ENCODE data around the gene PLGRKT.
"Not testable (repeated sequence)": the region's sequence is repeated elsewhere in the genome, so short reads cannot be mapped to it uniquely, and the experiment has no call there.

The PLGRKT gene, protein sequence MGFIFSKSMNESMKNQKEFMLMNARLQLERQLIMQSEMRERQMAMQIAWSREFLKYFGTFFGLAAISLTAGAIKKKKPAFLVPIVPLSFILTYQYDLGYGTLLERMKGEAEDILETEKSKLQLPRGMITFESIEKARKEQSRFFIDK

DNA sequence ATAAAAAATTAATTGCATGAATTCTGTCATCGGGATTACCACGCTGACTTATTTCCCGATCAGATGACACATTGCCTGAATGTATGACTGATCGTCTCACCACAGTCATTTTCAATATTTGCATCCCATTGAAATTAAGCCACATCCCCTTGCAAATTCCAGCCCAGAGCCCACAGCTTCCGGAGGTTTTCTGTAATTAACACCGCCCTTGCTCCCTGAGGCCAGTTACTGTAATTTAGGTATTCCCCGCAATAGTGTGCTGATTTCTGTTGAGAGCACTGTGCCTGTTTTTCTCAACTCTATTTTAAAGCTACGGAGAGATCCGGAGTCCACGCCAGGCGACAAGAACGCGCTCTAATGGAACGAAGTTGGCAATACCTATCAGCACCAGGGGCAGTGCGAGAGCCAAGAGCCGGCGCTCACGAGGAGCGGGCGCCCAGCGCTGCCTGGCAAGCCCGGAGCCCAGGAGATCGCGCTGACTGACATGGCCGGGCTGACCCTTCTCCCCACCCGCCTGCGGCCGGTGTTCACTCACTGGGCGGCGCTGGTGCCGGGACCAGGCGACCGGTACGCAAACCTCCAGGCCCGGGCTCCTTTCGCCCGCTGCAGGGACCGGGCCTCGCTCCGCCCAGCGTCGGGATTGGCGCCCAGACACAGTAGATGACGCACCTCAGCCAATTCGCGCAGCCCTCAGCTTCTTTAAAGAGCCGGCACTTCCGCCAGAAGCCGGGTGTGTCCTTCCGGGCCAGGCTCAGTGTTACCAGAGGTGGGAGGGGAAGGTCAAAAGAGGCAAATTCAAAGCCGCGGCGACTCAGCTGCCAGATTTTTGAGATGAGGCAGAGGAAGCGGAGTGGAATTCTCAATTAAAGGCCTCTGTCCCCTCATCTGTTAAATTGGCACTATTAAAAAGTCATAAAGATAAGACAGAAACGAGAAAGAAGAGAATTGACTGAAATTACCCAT lies at the start of gene PLGRKT:
PLGRKT (minus strand) TSS at position 672 of the 963 bp plus-strand sequence. CDS start 5,948 bp downstream, outside the sequence.
- peak; percentile 97 to 98 for DNase-seq

DNA sequence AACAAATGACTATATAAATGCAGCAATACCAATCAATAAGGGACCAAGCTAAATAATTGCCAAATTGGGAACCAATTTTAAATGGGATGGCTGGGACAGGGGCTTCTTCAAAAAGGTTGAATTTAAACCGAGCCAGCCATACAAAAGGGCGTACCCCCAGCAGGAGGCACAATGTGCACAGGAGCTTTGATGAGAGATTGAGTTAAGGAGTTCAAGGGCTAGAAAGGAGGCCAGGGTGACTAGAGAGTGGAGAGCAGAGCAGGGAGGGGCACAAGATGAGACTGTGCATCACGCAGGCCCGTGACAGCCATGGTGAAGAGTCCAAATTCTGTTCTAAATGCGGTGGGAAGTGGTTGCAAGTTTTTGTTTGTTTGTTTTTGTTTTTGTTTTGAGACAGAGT lies 49.3 kb upstream of the PLGRKT start:
- no peak for DNase-seq

DNA sequence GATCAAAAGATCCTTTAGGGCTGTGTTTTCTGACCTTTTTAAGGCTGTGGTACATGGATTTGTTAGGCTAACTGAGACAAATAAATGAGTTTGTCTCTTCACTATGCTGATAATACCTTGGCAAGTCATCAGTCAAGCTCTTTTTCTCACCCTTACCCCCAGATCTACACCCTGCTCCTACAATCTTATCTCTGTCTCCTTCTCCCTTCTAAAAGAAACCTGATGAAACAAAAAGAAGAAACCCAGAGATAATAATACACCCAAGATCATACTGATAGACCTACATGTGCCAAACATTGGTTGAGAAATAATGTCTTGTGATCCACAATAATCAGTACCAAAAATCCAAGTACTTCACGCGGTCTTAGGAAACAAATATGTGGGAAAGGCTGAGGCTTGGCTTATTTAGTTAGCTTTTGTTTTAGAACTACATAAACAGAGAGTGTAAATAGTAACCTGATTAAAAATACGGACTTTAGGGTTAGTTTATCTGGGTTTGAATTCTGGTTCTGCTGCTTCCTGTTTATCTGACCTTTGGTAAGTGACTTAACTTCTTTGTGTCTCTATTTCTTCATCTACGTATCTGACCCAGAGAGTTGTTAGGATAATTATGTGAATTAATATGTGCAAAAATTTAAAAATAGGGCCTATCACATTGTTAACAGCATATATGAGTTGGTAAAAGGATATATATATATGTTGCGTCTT lies 47.8 kb upstream of the PLGRKT start:
- no peak for DNase-seq

DNA sequence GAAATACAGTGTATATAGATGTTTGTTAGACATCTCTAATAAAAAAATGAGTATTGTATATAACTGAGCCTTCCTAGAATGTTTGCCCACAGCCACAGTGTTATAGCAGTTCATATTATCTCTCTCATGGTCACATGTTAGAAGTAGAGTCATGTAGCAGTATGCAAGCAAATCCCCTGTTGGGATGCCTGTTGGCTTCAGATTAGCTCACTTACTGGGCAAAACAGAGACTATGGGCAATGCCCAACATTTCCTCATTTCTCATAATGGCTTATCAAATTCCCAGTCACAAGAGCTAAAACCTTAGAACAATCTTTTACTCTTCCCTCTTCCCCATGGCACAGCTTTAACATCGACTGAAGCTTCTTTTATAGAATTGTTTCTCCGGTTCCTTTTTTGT lies 45.6 kb upstream of the PLGRKT start:
- DNase-seq, result no peak

DNA sequence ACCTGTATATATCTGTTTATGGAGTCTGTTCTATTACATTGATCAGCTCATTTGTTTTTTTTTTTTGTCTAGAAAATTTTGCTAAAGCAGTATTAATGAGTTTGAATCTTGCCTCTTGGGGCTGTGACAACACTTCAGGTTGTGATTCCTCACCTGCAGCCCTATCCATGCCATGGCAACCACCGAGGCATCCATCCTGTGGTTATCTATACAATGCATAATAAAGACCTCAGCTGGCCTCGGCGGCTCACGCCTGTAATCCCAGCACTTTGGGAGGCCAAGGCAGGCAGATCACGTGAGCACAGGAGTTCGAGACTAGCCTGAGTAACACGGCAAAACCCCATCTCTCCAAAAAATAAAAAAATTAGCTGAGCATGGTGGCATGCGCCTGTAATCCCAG lies 44.5 kb upstream of the PLGRKT start:
- DNase-seq, result no peak

DNA sequence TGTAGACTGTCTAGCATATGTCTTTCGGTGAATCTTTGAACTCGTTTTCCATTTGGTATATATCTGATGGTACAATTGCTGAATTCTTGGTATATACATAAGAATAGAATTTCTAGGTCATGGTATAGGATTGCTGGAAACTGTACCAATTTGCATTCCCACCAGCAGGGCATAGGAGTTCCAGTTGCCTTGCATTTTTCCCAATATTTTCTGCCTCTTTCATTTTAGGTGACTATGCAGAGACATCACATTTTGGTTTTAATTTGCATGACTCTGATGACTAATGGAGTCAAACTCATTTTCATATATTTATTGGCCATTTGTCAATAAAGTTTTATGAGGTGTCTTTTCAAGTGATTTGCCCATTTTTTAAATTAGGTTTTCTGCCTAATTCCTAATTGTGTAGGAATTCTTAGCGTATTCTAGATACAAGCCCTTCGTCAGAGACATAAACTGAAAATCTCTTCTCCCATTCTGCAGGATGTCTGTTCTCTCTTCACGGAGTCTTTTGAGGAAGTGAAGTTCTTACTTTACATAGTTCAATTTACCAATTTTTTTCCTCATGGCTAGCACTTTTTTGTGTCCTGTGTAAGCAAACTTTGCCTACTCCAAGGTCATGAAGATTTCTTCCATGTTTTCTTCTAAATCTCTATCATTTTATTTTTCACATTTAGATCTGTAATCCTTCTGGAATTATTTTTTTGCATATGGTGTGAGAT lies 43.8 kb upstream of the PLGRKT start:
- no peak for DNase-seq

DNA sequence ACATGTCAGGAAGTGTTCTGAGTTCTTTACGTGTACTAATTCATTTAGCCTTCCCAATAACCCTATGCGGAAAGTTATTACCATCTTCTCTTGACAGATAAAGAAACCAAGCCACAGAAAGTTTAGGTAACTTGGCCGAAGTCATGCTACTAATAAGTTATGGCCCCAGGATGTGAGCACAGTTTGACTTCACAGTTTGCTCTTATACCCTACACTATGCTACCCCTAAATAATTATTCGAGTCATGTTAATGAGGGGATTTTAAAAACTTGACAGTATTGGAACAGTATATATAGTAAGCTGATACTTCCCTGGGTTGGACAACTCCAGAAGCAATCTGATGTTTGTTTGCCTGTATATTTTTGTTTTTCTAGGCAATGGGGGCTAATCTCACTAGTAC lies 43.2 kb upstream of the PLGRKT start:
- no peak for DNase-seq

DNA sequence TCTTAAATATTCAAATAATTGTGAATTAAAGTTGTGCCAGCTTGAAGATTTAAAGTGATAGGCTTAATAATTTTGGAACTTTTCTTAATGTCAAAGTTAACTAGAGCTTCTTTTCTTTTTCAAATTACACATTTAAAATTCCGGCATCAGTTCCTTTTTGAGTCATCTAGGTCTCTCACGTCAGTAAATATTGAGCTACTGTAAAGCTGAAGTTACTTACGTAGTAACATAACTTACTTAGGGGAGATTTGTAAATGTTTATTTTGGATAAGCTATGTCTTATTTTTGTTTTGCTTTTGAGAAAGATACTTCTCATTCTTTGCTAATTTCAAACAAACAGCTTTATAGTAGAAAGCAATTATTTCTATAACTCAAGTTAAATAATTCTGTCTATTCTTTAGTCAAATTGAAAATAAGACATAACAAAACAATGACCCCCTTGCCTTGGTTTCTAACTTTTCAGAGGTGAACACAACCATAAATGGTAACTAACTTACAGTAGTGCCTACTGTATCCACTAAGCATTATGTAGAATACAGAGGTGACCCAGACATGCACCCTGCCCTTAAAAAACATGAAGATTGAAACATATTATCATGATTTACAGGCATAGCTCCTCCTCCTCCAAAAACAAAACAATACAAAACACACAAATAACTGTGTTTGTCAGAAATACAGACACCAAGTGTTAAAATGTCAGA lies 42.4 kb upstream of the PLGRKT start:
- no peak for DNase-seq

DNA sequence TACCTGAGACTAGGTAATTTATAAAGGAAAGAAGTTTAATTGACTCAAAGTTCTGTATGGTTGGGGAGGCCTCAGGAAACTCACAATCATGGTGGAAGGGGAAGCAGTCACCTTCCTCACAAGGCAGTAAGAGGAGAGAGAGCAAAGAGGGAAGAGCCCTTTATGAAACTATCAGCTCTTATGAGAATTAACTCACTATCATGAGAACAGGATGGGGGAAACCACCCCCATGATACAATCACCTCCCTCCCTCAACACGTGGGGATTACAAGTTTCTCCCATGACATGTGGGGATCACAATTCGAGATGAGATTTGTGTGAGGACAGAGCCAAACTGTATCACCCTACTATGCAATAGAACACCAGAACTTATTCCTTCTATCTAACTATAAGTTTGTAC lies 40.5 kb upstream of the PLGRKT start:
- no peak for DNase-seq

DNA sequence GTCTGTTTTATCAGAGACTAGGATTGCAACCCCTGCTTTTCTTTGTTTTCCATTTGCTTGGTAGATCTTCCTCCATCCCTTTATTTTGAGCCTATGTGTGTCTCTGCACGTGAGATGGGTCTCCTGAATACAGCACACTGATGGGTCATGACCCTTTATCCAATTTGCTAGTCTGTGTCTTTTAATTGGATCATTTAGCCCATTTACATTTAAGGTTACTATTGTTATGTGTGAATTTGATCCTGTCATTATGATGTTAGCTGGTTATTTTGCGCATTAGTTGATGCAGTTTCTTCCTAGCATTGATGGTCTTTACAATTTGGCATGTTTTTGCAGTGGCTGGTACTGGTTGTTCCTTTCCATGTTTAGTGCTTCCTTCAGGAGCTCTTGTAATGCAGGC lies 37.9 kb upstream of the PLGRKT start:
- DNase-seq, result not testable (repeated sequence)

DNA sequence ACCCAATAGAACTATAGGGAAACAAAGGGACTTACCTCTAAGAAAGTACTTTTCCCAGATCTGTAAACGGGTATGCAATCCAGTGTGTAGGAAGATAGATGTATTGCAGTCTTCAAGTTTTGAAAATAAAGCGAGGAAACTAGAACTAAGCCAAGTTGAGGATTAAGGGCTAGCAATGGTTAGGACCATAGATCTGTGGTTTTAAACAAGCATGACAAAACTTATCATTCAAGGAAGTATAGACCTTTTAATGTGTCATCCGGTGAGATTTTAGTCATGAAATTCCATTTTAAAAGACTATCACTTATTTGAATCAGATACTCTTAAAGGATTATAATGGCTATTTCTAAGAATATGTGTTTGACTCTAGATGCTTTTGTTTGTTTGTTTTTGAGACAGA lies 33.1 kb upstream of the PLGRKT start:
- no peak for DNase-seq

DNA sequence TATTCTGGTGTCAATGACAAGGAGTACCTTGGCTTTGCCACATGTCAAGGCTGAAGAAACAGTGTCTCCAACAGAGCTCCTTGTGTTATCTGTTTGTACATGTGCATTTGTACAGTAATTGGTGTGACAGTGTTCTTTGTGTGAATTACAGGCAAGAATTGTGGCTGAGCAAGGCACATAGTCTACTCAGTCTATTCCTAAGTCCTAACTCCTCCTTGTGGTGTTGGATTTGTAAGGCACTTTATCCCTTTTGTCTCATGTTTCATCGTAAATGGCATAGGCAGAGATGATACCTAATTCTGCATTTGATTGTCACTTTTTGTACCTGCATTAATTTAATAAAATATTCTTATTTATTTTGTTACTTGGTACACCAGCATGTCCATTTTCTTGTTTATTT lies 32.4 kb upstream of the PLGRKT start:
- no peak for DNase-seq

DNA sequence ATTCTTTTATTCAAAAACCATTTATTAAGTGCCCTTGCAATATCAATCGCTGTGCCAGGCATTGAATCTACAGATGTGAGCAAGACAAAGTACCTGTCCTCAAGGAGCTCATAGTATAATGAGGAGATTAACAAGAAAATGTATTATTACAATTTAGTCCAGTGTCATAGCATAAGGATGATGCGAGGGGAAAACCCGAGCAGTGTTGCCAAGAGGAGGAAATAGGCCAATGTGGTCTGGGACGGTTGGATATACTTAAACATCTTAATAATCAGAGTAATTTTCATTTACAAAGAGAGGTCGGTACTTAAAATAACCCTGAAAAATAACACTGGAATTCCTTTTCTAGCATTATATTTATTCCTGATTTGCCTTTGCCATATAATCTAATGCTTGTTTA lies 31.1 kb upstream of the PLGRKT start:
- DNase-seq, result no peak

DNA sequence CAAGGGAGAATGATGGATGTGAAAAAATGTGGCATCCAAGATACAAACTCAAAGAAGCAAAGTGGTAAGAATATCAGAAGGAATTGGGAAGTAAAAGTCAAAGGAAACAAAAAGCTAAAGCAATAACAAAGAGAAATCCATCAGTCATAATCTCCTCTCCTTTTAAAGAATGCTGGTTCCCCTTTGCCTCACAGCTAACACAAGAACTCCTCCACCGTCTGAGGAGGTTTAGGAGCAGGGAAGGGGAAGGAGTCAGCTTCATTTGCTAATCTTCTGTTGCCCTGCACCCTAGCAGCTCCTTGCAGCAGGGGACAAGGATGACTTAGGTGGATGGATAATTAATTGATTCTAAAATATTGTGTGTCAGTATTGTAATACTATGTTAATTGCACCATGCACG lies 29.0 kb upstream of the PLGRKT start:
- no peak for DNase-seq

DNA sequence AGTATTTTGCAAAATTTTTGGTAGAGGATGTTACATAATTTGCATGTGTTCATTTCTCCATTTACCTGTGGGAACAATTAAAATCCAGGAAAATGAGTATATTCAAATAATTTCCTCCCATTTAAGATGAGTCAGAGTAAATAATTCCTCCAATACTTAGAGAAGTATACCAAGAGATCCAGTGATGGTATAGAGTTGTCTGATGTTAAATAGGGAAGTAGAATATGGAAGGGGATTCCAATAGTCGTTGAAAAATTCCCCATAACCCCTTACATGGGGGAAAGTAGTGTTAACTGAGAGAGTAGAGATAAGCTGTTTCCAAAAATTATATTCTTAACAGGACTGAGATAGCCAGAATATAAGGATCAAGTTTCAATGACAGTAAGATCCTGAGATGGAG lies 28.3 kb upstream of the PLGRKT start:
- DNase-seq, result no peak

DNA sequence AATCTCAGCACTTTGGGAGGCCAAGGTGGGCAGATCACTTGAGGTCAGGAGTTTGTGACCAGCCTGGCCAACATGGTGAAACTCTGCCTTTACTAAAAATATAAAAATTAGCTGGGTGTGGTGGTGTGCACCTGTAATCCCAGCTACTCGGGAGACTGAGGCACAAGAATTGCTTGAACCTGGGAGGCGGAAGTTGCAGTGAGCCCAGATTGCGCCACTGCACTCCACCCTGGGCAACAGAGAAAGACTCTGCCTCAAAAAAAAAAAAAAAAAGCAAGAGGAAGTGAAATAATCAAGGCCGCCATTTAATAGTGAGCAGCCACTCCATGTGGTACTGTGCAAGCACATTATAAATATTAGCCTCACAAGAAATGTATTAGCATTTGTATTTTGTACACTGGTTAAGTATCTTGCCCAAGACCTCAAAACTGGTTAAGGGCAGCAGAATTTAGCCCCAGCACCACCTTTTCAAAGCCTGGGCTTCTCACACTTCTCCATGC lies 27.2 kb upstream of the PLGRKT start:
- not testable (repeated sequence) for DNase-seq

DNA sequence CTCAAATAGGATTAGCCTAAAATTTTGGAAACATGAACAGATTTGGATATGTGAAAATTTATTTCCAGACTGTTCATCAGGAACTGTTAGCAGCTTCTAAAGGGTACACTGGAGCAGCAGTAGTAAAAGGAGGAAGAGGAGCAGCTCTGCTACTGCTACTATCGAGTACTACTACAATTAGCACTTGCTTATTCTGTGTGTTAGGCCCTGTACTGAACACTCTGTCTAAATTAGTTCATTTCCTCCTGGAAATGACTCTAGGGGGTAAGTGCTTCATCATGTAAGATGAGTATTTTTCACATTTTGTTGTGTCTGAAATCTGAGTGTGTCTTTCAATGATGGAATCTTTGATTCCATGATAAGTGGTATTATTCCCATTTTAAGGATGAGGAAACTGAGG lies 22.4 kb upstream of the PLGRKT start:
- no peak for DNase-seq

DNA sequence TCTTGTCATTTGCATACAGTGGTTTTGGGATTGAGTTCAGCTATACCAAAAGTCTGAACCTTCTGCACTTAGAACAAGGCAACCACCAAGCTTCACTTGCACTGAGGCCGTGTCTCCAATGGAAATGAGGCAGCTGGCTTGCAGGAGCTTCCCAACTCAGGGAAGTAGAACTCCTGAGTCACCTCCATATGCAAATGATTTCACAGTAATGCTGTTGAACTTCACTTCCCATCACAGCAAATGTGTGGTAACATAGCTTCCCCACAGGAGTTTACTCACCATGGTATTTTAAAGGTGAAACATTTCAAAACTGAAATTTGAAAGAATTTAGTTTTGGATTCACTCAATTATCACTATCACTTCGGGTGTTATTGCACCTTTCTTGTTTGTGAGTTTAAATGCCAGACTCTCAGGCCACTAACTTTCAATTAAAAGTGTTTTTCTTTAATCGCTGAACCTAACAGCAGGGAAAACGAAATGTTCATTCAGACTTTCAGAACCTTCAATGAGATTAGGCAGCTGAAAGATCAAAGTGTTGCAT lies 21.6 kb upstream of the PLGRKT start:
- DNase-seq, result no peak

DNA sequence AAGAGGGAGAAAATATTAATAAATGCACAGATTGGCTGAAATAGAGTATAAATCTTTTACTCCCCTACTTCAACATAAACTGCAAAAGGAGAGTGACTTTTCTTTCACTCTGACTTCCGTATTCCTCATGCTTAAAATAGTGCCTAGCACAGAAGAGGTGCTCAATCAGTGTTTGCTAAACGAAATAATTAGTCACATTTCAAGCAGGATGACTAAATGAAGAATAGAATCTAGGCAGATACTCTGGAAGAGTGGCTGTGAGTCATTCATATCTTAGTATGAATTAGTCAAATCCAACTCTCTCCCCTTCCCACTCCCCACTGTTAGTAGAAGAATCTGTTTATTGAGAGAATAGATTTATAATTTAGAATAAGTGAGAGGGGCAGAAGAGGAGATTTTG lies 17.5 kb upstream of the PLGRKT start:
- DNase-seq, result no peak

DNA sequence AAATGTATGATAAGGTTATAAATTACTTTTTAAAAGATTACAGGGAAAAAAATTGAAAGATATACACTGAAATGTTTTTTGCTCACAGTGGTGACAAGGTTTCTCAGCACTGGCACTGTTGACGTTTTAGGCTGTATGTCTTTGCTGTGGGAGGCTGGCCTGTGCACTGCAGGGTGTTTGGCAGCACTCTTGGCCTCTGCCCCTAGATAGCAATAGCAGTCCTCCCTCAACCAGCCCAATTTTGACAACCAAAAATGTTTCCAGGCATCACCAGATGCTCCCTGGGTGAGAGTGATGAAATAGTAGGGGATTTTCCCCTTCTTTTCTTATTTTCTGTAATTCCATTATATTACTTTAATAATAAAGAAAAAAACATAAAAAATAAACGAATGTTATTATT lies 15.9 kb upstream of the PLGRKT start:
- peak in 1 of 2 experiments; percentile 23 for DNase-seq

DNA sequence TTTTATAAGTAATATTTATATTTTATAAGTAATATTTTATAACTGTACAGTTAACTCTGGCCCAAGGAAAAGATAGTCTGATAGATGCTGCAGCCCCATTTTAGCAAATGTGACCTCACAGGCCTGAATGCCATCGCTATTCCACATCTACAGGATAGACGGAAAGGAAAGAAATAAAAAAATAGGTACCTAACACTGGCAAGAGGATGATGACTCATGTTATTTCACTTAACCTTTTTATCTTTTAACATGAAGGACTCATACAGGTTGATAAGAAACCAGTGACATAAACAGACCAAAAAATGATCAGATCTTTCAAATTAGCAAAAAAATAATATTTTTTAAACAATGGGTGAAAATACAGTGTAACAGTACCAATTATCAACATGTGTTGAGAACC lies 15.3 kb upstream of the PLGRKT start:
- no peak for DNase-seq

DNA sequence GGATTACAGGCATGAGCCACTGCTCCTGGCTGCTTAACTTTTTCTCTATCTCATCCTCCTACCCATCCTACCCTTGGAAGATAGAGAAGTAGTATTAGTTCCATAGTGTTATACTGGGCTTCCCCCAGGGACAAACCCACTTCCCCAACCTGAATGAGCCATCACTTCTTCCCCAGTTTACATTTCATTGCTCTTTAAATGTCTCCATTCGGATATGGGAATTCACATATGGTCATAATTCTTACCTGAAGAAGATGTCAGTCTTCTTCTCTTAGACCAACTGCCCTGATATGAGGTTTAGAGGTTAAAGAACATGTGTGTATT lies 14.5 kb upstream of the PLGRKT start:
- no peak for DNase-seq
